Esophagus muscularis mucosa (tissue), 4 donors: Measurements from ENCODE around the gene RPRD1B. TPM values are rescaled to one million over a fixed set of nuclear protein-coding genes. Genes with fewer than 3 reads are reported as not detected.

Experiments
- DNase-seq: peaks from one replicate; pipeline ENCODE4 v3.0.0-alpha.2; 2017; ENCODE audit errors: extremely low spot score
- H3K27ac ChIP-seq, 4 donors: fragments of 200-600 bp; sonication (generic); replicated peaks in 1 of 4; 1 replicate in 3 of 4; 2 replicates in 1 of 4; pipeline ENCODE4 v1.5.1; 2016 to 2019; ENCODE audit warnings: mild to moderate bottlenecking in 1 of 4
- H3K27me3 ChIP-seq, 4 donors: fragments of 200-600 bp; sonication (generic); one replicate each; pipeline versions ENCODE4 v1.5.1 to v1.6.0; 2016 to 2019
- H3K36me3 ChIP-seq, 4 donors: fragments of 200-600 bp; sonication (generic); one replicate each; pipeline ENCODE4 v1.5.1; 2016 to 2019
- H3K4me1 ChIP-seq, 4 donors: fragments of 200-600 bp; sonication (generic); one replicate each; pipeline ENCODE4 v1.5.1; 2016 to 2019
- H3K4me3 ChIP-seq, 4 donors: fragments of 200-600 bp; sonication (generic); 1 replicate in 2 of 4; 2 replicates in 2 of 4; pipeline ENCODE4 v1.5.1; 2016 to 2019; ENCODE audit warnings: mild to moderate bottlenecking in 4 of 4, moderate library complexity in 1 of 4
- H3K9me3 ChIP-seq, 4 donors: fragments of 200-600 bp; sonication (generic); 1 replicate in 3 of 4; 2 replicates in 1 of 4; pipeline ENCODE4 v1.5.1; 2016 to 2019
- EP300 ChIP-seq: sonication (generic); formaldehyde crosslinking; IDR thresholded peaks from one replicate; pipeline ENCODE4 v1.6.1; 2017; ENCODE audit warnings: antibody characterized with exemption
- POLR2A ChIP-seq: fragments of 450-650 bp; IDR thresholded peaks from one replicate; pipeline ENCODE4 v1.6.1; 2017; ENCODE audit warnings: antibody characterized with exemption, moderate library complexity, mild to moderate bottlenecking, low read depth
- POLR2AphosphoS5 ChIP-seq, 2 donors: sonication (generic); formaldehyde crosslinking; IDR thresholded peaks; one replicate each; pipeline ENCODE4 v1.6.1; 2017; ENCODE audit warnings: antibody characterized with exemption in 2 of 2
- WGBS: methylation state at CpG from one replicate; pipeline ENCODE4 v1.1.5; 2018; 5-methylcytosine and 5-hydroxymethylcytosine counted together
- intact Hi-C: fragments of 100-400 bp; cut with DNase I; formaldehyde crosslinking; loops from one replicate; pipeline ENCODE4 v1.15.1; 2023
- total RNA-seq, 4 donors: library from RNA; depleted of rRNA; stranded (reverse); fragments of >200 nt; gene quantifications; one replicate each; pipeline versions ENCODE4 v1.1.0 to v1.2.1, GENCODE V29; 2016
- TF ChIP-seq, protein P1 (sequence below), 3 experiments: fragments of 200-600 bp in 2 of 3; fragments of 450-650 bp in 1 of 3; sonication (generic) in 2 of 3; IDR thresholded peaks; one replicate each; pipeline ENCODE4 v1.5.1; 2017 to 2019; ENCODE audit warnings: antibody characterized with exemption in 3 of 3, mild to moderate bottlenecking in 2 of 3, moderate library complexity in 1 of 3

RPRD1B gene
- total RNA-seq, 4 donors from 2014 or later: 26.7 to 39.5 (median 33.8) TPM

DNA sequence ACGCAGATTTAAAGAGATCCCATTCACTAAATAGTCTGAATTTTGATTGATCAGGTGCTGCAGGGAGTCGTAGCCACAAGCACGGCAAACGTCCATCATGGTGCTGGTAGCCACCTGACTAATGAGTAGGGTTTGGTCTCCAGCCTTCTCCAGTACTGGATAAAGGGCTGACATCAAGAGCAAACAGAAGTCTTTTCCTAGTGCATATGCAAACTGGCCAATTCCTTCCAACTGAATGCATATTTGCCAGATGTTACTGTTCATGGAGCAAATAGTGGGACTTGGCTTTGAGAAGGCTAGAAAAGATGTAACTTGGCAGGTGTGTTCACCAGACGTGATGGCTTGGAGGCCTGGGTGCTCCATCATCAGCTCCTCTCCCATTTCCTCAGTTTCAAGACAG is 21.9 kb upstream of the RPRD1B start:
- no peak for DNase-seq
- no peaks in the 10 kb centered on the region for H3K9me3 ChIP-seq
- no peak overlapping the region for H3K27ac ChIP-seq
- no peak for TF ChIP-seq POLR2AphosphoS5 (IDR thresholded peaks at IDR 0.05)
- TF ChIP-seq EP300: no peak
- TF ChIP-seq POLR2A: no peak
- TF ChIP-seq, protein P1, sequence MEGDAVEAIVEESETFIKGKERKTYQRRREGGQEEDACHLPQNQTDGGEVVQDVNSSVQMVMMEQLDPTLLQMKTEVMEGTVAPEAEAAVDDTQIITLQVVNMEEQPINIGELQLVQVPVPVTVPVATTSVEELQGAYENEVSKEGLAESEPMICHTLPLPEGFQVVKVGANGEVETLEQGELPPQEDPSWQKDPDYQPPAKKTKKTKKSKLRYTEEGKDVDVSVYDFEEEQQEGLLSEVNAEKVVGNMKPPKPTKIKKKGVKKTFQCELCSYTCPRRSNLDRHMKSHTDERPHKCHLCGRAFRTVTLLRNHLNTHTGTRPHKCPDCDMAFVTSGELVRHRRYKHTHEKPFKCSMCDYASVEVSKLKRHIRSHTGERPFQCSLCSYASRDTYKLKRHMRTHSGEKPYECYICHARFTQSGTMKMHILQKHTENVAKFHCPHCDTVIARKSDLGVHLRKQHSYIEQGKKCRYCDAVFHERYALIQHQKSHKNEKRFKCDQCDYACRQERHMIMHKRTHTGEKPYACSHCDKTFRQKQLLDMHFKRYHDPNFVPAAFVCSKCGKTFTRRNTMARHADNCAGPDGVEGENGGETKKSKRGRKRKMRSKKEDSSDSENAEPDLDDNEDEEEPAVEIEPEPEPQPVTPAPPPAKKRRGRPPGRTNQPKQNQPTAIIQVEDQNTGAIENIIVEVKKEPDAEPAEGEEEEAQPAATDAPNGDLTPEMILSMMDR (IDR thresholded peaks at IDR 0.05): no peak
- no peaks in the 10 kb centered on the region for H3K27me3 ChIP-seq
- intact Hi-C loops: no loop called here
- no peak overlapping the region for H3K4me3 ChIP-seq
- H3K36me3 ChIP-seq: peaks cover 16 to 49% (median 37%) of the 10 kb centered on the region in 4 donors
- peaks cover 0 to 5% (median 0%) of the 10 kb centered on the region in 4 donors for H3K4me1 ChIP-seq
- 83% methylated on average over 2 of the region's 5 CpGs for WGBS

GRCh38 chr20:38012332-38012731 is 21.2 kb upstream of the RPRD1B start:
- Histone ChIP-seq H3K36me3 (peaks cover 17 to 53% (median 40%) of the 10 kb centered on the region in 4 donors), H3K27ac (no peak overlapping the region), H3K27me3 (no peaks in the 10 kb centered on the region), H3K9me3 (peaks cover 0 to 1% (median 0%) of the 10 kb centered on the region in 4 donors), H3K4me3 (no peak overlapping the region), H3K4me1 (peaks cover 0 to 5% (median 0%) of the 10 kb centered on the region in 4 donors)
- 97% methylated on average over 8 of the region's 8 CpGs for WGBS
- DNase-seq: no peak
- TF ChIP-seq POLR2AphosphoS5 (IDR thresholded peaks at IDR 0.05): no peak
- no peak for TF ChIP-seq EP300
- TF ChIP-seq, protein P1 (IDR thresholded peaks at IDR 0.05): no peak
- TF ChIP-seq POLR2A: no peak
- intact Hi-C loops: no loop called here

DNA sequence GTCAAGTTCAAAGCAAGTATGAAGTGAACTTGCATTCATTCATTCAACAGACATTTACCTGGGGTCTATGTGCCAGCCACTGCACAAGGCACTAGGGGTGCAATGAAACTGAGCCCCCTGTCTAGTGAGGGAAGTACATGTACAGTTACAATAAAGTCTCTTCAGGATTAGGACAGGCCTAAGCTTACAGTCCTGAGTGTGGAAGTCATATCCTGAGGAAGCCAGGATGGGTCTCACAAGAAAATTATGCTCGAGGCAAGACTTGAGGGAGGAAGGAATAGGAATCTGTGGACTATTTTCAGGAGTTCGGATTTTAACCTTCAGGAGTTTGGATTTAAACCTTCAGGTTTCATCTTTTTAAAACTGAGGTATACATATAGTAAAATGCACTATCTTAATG is 19.7 kb upstream of the RPRD1B start:
- WGBS: 82% methylated on average over 2 of the region's 2 CpGs
- Histone ChIP-seq H3K27me3 (no peaks in the 10 kb centered on the region), H3K9me3 (peaks cover 0 to 15% (median 5%) of the 10 kb centered on the region in 4 donors), H3K36me3 (peaks cover 30 to 64% (median 49%) of the 10 kb centered on the region in 4 donors), H3K27ac (no peak overlapping the region), H3K4me3 (no peak overlapping the region), H3K4me1 (peaks cover 0 to 5% (median 0%) of the 10 kb centered on the region in 4 donors)
- intact Hi-C loops: no loop called here
- DNase-seq: no peak
- TF ChIP-seq, protein P1 (IDR thresholded peaks at IDR 0.05): no peak
- TF ChIP-seq EP300: no peak
- TF ChIP-seq POLR2A: no peak
- no peak for TF ChIP-seq POLR2AphosphoS5 (IDR thresholded peaks at IDR 0.05)

DNA sequence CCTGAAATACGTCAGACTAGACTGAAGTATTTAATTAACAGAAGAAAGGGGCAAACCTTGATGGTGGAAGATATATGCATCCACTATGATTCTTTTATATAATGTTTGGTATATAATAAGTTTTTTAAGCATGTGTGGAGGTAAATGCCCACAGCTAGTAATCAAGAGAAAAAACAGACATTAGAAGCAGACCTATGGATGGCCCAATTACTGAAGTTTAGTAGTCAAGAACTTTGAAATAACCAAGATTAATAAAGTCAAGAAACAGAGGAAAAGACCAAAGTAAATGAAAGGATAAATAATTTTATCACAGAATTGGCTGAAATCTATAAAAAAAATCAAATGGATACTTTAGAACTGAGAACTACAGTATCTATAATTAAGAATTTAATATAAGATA is 15.6 kb upstream of the RPRD1B start:
- TF ChIP-seq POLR2AphosphoS5 (IDR thresholded peaks at IDR 0.05) (no peak), POLR2A (no peak)
- Histone ChIP-seq H3K4me3 (no peak overlapping the region), H3K9me3 (peaks cover 0 to 15% (median 5%) of the 10 kb centered on the region in 4 donors), H3K36me3 (peaks cover 17 to 39% (median 26%) of the 10 kb centered on the region in 4 donors), H3K27me3 (no peaks in the 10 kb centered on the region), H3K27ac (no peak overlapping the region), H3K4me1 (peaks cover 0 to 6% (median 2%) of the 10 kb centered on the region in 4 donors)
- WGBS: 100% methylated on average over 1 of the region's 1 CpG
- DNase-seq: no peak
- intact Hi-C loops: no loop called here

GRCh38 chr20:38018385-38018784 is 15.2 kb upstream of the RPRD1B start:
- peaks cover 0 to 6% (median 0%) of the 10 kb centered on the region in 4 donors for H3K4me1 ChIP-seq
- H3K27me3 ChIP-seq: no peaks in the 10 kb centered on the region
- no peak overlapping the region for H3K4me3 ChIP-seq
- H3K36me3 ChIP-seq: peaks cover 13 to 35% (median 22%) of the 10 kb centered on the region in 4 donors
- H3K27ac ChIP-seq: no peak overlapping the region
- H3K9me3 ChIP-seq: peaks cover 0 to 15% (median 5%) of the 10 kb centered on the region in 4 donors
- DNase-seq: no peak
- WGBS: 97% methylated on average over 2 of the region's 2 CpGs
- intact Hi-C loops: no loop called here
- TF ChIP-seq EP300 (no peak), POLR2AphosphoS5 (IDR thresholded peaks at IDR 0.05) (no peak), POLR2A (no peak)
